NB4 (cell line): Measurements from ENCODE around the gene THBS3.

Source experiments
- MAX ChIP-seq: IDR thresholded peaks from 2 replicates; pipeline ENCODE4 v1.6.1; 2011; ENCODE audit warnings: low read depth, low read length
- POLR2A ChIP-seq: IDR thresholded peaks from 2 replicates; pipeline ENCODE4 v1.6.1; 2011; ENCODE audit warnings: mild to moderate bottlenecking; ENCODE audit not compliant: insufficient read length; ENCODE audit errors: extremely low read depth

GRCh38 chr1:155158991-155159390 lies 48.7 kb downstream of the THBS3 start:
- TF ChIP-seq POLR2A = no peak
- TF ChIP-seq MAX = no peak
